SKM-1 (cell line): ENCODE data around the gene SPAG7.

ENCODE experiments used
- DNase-seq: peaks from one replicate; lab custom pipeline; 2025; ENCODE audit not compliant: unreplicated experiment; lab: John Stamatoyannopoulos, UW

SPAG7 gene, protein sequence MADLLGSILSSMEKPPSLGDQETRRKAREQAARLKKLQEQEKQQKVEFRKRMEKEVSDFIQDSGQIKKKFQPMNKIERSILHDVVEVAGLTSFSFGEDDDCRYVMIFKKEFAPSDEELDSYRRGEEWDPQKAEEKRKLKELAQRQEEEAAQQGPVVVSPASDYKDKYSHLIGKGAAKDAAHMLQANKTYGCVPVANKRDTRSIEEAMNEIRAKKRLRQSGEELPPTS

GRCh38 chr17:4967539-4968485, at the start of gene SPAG7:
Gene SPAG7 (minus strand): TSS chr17:4967817. CDS start chr17:4967804, 13 bp downstream.
- DNase-seq = peak; percentile 46

DNA sequence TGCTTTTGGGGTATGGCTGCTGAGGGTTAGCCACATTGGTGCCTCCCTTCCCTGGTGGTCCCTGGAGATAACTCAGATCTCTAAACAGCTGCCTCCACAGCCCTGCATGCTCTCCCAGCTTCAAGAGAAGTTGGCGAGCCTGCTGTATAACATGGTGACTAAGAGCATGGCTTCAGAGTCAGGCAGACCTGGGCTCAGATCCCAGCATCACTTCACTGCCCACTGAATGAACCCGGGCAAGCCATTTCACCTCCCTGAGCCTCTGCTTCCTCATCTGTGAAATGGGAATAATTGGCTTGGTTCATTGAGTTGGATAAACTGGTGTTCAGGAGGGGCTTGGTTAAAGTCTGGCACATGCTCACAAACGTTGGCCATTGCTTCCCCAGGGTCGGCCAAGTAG, 46.7 kb upstream of the SPAG7 start:
- no peak for DNase-seq

DNA sequence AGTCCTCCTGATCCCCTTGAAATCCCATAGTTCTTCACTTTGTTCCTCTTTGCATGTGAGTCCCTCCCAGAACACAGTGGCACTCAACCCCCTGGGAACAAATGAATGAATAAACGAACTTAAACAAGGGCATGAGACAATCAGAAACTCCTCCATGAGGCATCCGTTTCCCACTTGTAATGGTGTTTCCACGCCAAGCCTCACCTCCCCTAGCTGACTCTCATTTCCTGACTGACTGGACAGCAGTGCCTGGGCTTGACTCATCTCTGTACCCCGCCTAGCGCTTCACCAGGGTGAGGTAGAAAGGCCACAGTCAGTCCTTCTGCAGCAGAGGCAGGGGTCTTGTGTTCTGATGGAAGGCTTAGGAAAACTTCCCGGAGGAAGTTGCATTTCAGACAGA, 44.3 kb upstream of the SPAG7 start:
- no peak for DNase-seq

- DNase-seq = no peak
Observed at GRCh38 chr17:5003214-5003867, 35.7 kb upstream of the SPAG7 start.

GRCh38 chr17:5002121-5002788, 34.6 kb upstream of the SPAG7 start:
- no peak for DNase-seq

DNA sequence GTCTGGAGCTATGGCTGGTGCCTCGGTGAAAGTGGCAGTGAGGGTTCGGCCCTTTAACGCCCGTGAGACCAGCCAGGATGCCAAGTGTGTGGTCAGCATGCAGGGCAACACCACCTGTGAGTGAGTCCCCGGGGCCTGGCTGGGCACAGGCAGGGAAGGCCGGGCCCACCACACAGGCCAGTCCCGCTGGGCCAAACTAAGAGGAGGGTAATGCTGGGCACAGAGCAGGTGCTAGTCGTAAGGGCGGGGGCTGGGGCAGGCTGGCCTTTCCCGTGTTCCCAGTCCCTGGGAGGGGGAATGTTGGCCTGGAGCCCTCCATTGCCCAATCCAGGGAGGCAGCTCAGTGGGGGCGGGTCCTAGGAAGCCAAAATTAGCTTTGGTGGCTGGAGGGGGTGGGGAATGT, 32.6 kb upstream of the SPAG7 start:
- DNase-seq = no peak

GRCh38 chr17:4999430-5000093, 31.9 kb upstream of the SPAG7 start:
- DNase-seq = no peak

GRCh38 chr17:4998732-4999429, 31.3 kb upstream of the SPAG7 start:
- DNase-seq = no peak

- DNase-seq = no peak
Observed at GRCh38 chr17:4998027-4998731, 30.6 kb upstream of the SPAG7 start.

- DNase-seq = peak; percentile 19
Observed at GRCh38 chr17:4997302-4998026, 29.8 kb upstream of the SPAG7 start, which contains the start of the genes INCA1 and KIF1C. Gene INCA1 (minus strand): TSS chr17:4997522. CDS start chr17:4994437, 3,085 bp downstream. Gene KIF1C (plus strand): TSS chr17:4997950. CDS start chr17:5000247, 2,297 bp downstream.

DNA sequence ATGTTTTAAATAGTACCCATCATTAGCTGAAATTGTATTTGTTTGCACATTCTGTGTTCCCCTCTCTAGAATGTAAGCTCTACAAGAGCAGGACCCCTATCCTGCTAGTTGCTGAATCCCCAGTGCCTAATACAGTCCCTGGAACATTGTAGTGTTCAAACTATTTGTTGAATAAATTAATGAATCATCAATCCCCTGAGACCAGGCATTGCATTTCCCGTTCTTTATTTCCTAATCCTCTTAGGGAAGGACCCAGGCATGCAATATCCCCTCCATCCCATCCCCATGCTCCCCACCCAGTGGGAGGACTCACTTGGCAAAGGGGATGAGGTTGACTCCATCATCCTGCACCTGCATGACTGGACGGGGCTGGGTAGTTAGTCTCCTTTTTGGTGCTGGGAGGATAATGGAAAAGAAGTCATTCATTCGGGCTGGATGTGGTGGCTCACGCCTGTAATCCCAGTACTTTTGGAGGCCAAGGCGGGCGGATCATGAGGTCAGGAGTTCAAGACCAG, 26.5 kb upstream of the SPAG7 start:
- no peak for DNase-seq

GRCh38 chr17:4987767-4988567, 20.4 kb upstream of the SPAG7 start:
- no peak for DNase-seq

- no peak for DNase-seq
Observed at GRCh38 chr17:4986951-4987766, 19.5 kb upstream of the SPAG7 start, which contains the start of gene CAMTA2. Gene CAMTA2 (minus strand): TSS chr17:4987675. CDS start chr17:4986222, 1,453 bp downstream.

DNA sequence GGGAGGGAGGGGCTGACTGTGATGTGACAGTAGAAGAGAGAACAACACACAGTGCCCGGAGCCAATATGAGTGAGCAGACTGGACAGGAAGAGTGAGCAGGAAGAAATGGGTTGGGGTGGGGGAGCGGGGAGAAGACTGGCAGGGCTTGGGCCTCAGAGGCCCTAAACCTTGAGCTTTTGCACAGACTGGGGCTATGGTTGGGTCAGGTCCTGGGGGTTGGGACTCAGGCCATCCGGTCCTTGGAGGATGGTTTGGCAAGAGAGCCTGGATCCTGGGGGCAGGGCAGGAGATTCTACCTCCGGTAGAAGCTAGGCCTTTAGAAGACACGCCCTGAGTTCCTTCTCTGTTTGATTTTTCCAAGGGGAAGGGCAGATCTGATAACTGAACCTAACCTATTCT, 18.8 kb upstream of the SPAG7 start:
- no peak for DNase-seq

GRCh38 chr17:4982305-4982704, 14.7 kb upstream of the SPAG7 start:
- no peak for DNase-seq

GRCh38 chr17:4980644-4981216, 13.1 kb upstream of the SPAG7 start:
- DNase-seq = no peak
